SK-N-SH treated with all-trans-retinoic acid at 6 μM for 48 hours (cell line): Measurements from ENCODE around the gene ZNF536.

Experiments used
- ESRRG ChIP-seq: fragments of 250-450 bp; sonication (Bioruptor Pico); IDR thresholded peaks from 2 replicates; pipeline ENCODE4 v1.6.1; 2021; ENCODE audit warnings: mild to moderate bottlenecking
- GLIS3 ChIP-seq: fragments of 250-450 bp; sonication (Bioruptor Pico); IDR thresholded peaks from 2 replicates; pipeline ENCODE4 v1.5.0; 2020; ENCODE audit warnings: mild to moderate bottlenecking, moderate library complexity
- PATZ1 ChIP-seq: fragments of 250-450 bp; sonication (Bioruptor Pico); IDR thresholded peaks from 2 replicates; pipeline ENCODE4 v1.8.0; 2020; ENCODE audit warnings: mild to moderate bottlenecking, moderate library complexity, borderline replicate concordance
- POU6F1 ChIP-seq: fragments of 250-450 bp; sonication (Bioruptor Pico); IDR thresholded peaks from 2 replicates; pipeline ENCODE4 v1.8.0; 2021; ENCODE audit warnings: low read depth, mild to moderate bottlenecking, moderate library complexity, borderline replicate concordance
- RARB ChIP-seq: fragments of 250-450 bp; sonication (Bioruptor Pico); IDR thresholded peaks from 2 replicates; pipeline ENCODE4 v1.8.0; 2021; ENCODE audit warnings: mild to moderate bottlenecking, moderate library complexity
- TCF4 ChIP-seq: fragments of 250-450 bp; sonication (Bioruptor Pico); IDR thresholded peaks from 2 replicates; pipeline ENCODE4 v1.8.0; 2021; ENCODE audit warnings: mild to moderate bottlenecking, moderate library complexity, borderline replicate concordance
- TOX ChIP-seq: fragments of 250-450 bp; sonication (Bioruptor Pico); IDR thresholded peaks from 2 replicates; pipeline ENCODE4 v1.8.0; 2021; ENCODE audit warnings: mild to moderate bottlenecking, moderate library complexity, borderline replicate concordance
- ZNF8 ChIP-seq: fragments of 450-650 bp; formaldehyde crosslinking; IDR thresholded peaks from 2 replicates; pipeline ENCODE4 v1.5.0; 2020; ENCODE audit warnings: mild to moderate bottlenecking, moderate library complexity

GRCh38 chr19:30376826-30377425, 4.7 kb downstream of the ZNF536 start:
- TF ChIP-seq TOX (CRISPR knock-in tag), result no peak
- TF ChIP-seq ZNF8 (CRISPR knock-in tag), result no peak
- TF ChIP-seq POU6F1 (CRISPR knock-in tag), result no peak
- no peak for TF ChIP-seq GLIS3 (CRISPR knock-in tag)
- TF ChIP-seq RARB (CRISPR knock-in tag), result no peak
- no peak for TF ChIP-seq ESRRG
- no peak for TF ChIP-seq TCF4 (CRISPR knock-in tag)
- no peak for TF ChIP-seq PATZ1 (CRISPR knock-in tag)
